ENCODE results near the gene ITGB1.

ITGB1 gene

DNA sequence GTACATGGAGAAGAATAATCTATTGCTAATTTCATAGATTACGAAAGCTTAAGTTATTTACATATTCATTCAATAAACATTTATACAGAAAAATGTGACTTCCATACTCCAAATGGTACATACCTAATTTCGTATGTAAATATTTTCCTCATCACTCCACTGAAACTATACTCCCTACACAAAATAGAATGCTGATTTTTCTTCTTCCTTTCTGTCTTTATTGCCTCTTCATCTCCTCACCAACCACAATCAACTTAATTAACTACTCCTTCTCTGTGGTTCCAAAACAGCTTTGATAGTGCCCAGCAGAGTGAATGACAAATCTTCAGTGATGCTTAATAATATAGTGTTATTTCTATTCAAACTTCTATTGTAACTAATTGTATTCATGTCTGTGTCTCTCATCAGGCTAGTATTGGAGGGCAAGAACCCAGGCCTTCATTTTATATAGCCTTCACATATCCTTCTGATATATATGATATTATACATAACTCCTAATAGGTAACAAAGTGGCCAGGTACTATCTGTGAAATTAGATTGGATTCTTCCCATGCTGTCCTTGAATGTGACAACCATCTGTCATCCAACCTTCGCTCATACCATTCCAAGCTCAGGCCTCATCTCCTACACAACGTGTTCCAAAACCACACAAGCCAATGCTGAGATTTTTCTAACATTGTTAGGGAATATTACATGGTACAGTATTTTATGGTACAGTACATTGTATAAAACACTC is 5.3 kb downstream of the ITGB1 start:
- no peak for ATAC-seq
- peaks cover 7% of the 10 kb centered on the region for H3K36me3 Mint-ChIP-seq
- peak overlapping the region; percentile 90 for H3K4me3 Mint-ChIP-seq
- no peak for DNase-seq (ENCODE audit: low spot score in 2 of 2)
- peaks cover 73% of the 10 kb centered on the region for H3K4me1 Mint-ChIP-seq
- peak overlapping the region; percentile 17 for H3K27ac Mint-ChIP-seq
- no peaks in the 10 kb centered on the region for H3K9me3 Mint-ChIP-seq

DNA sequence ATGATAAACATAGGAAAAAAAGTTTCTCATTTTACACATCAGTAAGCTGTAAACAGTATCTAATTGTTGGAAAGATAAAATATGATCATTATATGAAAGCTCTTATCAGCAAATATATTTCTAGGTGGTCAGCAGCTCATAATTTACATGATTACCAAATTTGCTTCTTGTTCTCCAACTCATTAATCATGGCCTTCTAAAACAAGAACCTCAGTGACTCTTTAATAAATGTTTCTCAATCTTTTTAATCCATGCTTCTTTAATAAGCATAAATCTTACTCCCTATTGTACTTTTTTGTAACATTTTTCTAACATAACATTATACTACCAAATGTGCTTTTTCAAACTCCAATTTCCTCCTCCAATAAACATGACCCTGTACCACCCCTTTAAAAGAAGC is 5.9 kb downstream of the ITGB1 start:
- Mint-ChIP-seq H3K9me3 (no peaks in the 10 kb centered on the region), H3K36me3 (peaks cover 7% of the 10 kb centered on the region), H3K4me1 (peaks cover 78% of the 10 kb centered on the region), H3K4me3 (peak overlapping the region; percentile 90), H3K27ac (peak overlapping the region; percentile 84)
- no peak for ATAC-seq
- DNase-seq (ENCODE audit: low spot score in 2 of 2), result no peak

DNA sequence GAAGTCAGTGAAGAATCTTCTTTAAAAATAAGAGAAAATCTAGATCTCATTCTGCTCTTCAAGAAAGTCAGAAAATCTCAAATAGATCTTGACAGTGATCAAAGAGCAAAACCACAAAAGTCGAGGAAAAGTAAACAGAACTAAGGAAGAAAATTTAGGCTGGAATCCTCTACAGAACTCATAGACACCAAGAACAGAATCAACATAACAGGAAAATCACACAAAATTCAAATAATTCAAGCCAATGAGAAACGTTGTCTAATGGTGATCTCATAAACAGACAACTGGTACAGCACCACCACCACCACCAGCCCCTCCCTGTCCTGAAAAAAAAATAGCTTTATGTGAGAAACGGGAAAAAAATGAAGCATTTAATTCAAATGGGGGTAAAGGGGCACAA is 6.9 kb downstream of the ITGB1 start:
- Mint-ChIP-seq H3K4me3 (peak overlapping the region; percentile 90), H3K9me3 (no peaks in the 10 kb centered on the region), H3K4me1 (peaks cover 80% of the 10 kb centered on the region), H3K27ac (peak overlapping the region; percentile 84), H3K36me3 (peaks cover 9% of the 10 kb centered on the region)
- ATAC-seq, result no peak
- no peak for DNase-seq (ENCODE audit: low spot score in 2 of 2)

DNA sequence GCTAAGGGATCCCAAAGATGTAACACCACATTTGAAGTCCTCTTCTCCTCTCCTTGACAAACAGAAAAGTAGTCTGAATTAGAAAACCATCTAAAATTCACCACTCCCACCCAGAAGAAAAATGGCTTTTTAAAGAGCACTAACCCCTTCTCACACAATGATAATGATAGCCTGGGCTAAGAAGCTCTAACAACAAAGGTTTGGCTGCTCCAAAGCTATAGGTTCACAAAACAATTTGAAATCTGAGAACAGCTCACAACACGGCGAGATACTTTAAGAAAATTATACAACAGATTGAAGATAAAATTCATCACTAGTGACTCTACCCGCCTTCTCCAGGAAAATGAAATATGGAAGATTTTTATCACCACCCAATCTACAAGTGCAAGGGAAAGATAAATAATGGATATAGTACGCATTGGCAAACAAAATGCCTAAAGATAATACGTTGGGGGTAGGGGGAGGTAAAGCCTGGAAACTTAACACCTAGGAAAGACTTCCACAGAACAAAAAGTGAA is 7.4 kb downstream of the ITGB1 start:
- DNase-seq (ENCODE audit: low spot score in 2 of 2), result no peak
- Mint-ChIP-seq H3K27ac (peak overlapping the region; percentile 84), H3K9me3 (no peaks in the 10 kb centered on the region), H3K36me3 (peaks cover 12% of the 10 kb centered on the region), H3K4me3 (peak overlapping the region; percentile 90), H3K4me1 (peaks cover 83% of the 10 kb centered on the region)
- ATAC-seq, result no peak

DNA sequence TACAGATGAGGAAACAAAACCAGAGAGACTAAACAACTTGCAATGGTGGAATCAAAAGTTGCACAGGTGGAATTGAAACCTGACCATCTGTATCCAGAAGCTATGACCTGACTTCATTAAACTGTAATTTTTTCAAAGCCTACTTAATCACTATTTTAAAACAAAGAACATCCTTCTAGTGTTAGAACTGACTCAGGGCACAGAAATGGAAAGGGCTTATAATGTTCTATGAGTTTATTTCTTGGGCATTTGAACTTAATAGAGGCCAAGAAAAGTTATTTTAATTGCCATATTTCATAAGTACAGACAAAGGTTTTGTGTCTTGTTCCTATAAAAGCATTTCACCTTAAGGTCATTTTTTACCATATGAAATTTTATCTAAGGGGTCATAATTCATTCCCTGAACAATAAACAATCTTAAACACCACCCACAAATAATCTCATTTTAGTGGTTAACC is 8.8 kb downstream of the ITGB1 start:
- peaks cover 69% of the 10 kb centered on the region for H3K4me1 Mint-ChIP-seq
- peaks cover 12% of the 10 kb centered on the region for H3K36me3 Mint-ChIP-seq
- H3K9me3 Mint-ChIP-seq, result no peaks in the 10 kb centered on the region
- DNase-seq (ENCODE audit: low spot score in 2 of 2), result no peak
- ATAC-seq, result no peak
- H3K4me3 Mint-ChIP-seq, result peak overlapping the region; percentile 47
- peak overlapping the region; percentile 78 for H3K27ac Mint-ChIP-seq

DNA sequence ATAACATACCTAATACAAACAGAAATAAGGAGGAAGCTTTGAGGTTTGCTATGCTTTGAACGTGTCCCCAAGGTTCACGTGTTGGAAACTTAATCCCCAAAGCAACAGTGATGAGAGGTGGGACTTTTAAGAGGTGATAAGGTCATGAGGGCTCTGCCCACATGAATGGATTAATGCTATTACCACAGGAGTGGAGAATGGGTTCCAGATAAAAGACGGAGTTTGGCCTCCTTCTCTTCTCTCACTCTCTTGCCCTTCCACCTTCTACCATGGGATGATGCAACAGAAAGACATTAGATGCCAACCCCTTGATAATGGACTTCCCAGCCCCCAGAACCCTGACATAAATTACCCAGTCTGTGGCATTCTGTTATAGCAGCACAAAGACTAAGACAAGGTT is 9.6 kb downstream of the ITGB1 start:
- Mint-ChIP-seq H3K27ac (peak overlapping the region; percentile 78), H3K4me3 (peak overlapping the region; percentile 47), H3K4me1 (peaks cover 69% of the 10 kb centered on the region), H3K9me3 (no peaks in the 10 kb centered on the region), H3K36me3 (peaks cover 5% of the 10 kb centered on the region)
- DNase-seq (ENCODE audit: low spot score in 2 of 2), result no peak
- ATAC-seq, result peak; percentile 40

DNA sequence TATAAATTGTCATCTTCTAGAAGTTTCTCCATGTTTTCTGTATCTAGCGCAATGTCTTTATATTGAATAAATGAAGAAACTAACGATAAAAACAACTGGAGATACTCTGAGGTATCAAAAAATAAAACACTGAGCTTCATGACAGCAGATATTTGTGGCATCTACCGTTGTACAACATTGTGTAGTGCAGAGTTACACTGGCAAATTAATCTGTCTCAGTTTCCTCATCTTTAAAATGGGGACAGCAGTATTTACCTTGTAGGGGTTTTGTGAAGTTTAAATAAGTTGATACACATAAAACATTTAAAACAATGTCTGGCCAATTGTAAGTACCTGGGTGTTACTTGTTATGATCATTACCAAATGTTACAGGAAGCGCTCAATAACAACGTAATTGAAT is 10.4 kb downstream of the ITGB1 start:
- Mint-ChIP-seq H3K4me3 (peak overlapping the region; percentile 47), H3K9me3 (no peaks in the 10 kb centered on the region), H3K36me3 (peaks cover 5% of the 10 kb centered on the region), H3K4me1 (peaks cover 67% of the 10 kb centered on the region), H3K27ac (peak overlapping the region; percentile 78)
- no peak for ATAC-seq
- DNase-seq (ENCODE audit: low spot score in 2 of 2), result no peak

DNA sequence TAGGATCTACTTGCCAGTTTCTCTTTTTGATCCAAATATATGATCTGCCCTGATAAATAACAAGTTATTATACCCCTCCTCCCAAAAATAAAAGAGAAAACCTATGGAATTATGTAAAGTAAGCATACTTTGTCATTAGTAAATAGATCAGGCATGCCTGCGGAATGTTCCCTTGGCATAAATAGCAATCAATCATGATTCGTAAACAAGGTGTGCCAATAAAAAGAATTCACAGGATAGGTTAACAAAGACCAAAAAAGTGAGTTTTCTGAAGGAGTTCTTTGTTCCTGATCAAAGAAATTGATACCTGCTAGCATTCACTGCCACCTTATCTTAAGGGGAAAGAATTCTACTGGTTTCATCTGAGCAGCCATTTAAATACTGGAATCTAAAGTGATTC is 11.9 kb downstream of the ITGB1 start:
- H3K9me3 Mint-ChIP-seq, result no peaks in the 10 kb centered on the region
- ATAC-seq (no peak), DNase-seq (ENCODE audit: low spot score in 2 of 2) (no peak)
- H3K36me3 Mint-ChIP-seq, result peaks cover 5% of the 10 kb centered on the region
- peak overlapping the region; percentile 29 for H3K27ac Mint-ChIP-seq
- peaks cover 67% of the 10 kb centered on the region for H3K4me1 Mint-ChIP-seq
- no peak overlapping the region for H3K4me3 Mint-ChIP-seq

DNA sequence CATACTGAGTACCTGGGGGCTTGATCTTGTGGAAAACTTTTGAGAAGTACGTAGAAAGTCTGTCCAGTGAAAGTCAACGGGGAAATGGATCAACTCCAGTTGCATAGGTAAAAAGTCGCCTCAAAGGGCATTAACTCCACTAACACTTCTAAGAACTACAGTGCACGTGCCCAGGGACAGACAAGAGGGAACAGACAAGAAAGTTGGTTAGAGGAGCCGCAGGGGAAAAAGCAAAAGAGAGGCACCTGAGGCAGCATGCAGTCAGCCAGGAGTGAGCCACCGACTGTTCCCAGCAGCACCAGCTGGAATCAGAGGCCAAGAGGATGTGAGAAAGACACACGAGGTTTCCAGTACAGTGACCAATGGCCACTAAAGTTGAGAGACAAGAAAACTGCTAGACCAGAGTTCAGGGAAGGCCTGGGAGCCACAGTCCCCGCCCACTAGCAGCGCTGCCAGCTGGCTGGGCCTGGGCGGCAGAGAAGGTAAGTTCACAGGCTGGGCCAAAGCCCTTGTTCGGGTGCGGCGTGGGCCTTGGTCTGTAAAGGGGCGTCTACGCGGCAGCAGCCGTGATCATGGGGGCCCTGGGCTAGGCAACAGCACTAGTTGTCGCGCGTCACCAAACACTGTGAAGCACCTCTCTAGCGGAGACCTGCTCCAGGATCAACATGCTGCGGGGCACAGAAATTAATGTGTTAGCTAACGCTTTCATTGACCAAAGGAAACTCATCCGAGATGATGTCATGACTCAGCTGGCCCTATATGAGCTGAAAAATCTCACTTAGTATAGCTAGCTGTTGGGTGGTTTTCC is 14.0 kb downstream of the ITGB1 start:
- H3K4me3 Mint-ChIP-seq, result peak overlapping the region; percentile 28
- DNase-seq (ENCODE audit: low spot score in 2 of 2) (no peak), ATAC-seq (no peak)
- H3K9me3 Mint-ChIP-seq, result no peaks in the 10 kb centered on the region
- peaks cover 67% of the 10 kb centered on the region for H3K4me1 Mint-ChIP-seq
- peak overlapping the region; percentile 81 for H3K27ac Mint-ChIP-seq
- H3K36me3 Mint-ChIP-seq, result peaks cover 5% of the 10 kb centered on the region

DNA sequence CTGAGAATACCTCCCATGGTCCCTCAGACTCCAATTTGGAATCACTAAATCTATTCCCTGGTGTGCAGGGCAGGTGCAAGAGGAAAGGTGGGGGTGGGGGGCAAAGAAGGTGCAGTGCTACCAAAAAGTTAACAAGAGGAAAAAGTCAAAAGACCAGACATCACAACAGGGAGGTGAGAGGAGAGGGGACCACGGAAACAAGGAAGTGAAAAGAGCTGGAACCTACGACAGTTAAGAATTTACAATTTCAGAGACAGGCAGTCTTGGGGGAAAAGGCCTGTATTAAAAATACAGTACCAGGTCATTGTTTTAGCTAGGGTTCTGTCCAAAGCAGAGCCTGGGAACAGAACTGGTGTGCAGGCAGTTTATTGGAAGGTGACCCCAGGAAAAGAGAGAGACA is 14.6 kb downstream of the ITGB1 start:
- no peaks in the 10 kb centered on the region for H3K9me3 Mint-ChIP-seq
- H3K27ac Mint-ChIP-seq, result peak overlapping the region; percentile 81
- DNase-seq (ENCODE audit: low spot score in 2 of 2), result no peak
- H3K4me3 Mint-ChIP-seq, result peak overlapping the region; percentile 28
- peaks cover 67% of the 10 kb centered on the region for H3K4me1 Mint-ChIP-seq
- H3K36me3 Mint-ChIP-seq, result peaks cover 5% of the 10 kb centered on the region
- no peak for ATAC-seq

DNA sequence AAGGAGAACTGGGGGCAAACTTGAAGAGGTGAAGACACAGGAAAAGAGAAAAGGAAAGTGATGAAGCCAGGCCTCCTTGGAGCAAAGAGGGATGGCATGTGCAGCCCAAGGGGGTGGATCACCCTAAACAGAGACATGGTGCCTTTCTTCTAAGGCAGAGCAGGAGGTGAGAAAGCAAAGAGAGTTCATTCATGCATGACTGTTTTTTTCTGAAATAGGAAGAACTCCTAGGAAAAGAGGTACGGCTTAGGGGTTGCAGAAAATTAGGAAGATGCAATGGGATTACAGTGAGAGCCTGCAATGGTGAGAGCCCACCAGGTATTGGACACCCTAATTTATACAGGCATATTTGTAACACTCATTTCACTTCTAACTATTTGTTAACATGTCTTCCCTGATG is 15.9 kb downstream of the ITGB1 start:
- H3K36me3 Mint-ChIP-seq, result peaks cover 5% of the 10 kb centered on the region
- H3K4me3 Mint-ChIP-seq, result peak overlapping the region; percentile 1
- H3K4me1 Mint-ChIP-seq, result peaks cover 61% of the 10 kb centered on the region
- H3K27ac Mint-ChIP-seq, result peak overlapping the region; percentile 3
- no peaks in the 10 kb centered on the region for H3K9me3 Mint-ChIP-seq
- ATAC-seq, result no peak
- no peak for DNase-seq (ENCODE audit: low spot score in 2 of 2)

DNA sequence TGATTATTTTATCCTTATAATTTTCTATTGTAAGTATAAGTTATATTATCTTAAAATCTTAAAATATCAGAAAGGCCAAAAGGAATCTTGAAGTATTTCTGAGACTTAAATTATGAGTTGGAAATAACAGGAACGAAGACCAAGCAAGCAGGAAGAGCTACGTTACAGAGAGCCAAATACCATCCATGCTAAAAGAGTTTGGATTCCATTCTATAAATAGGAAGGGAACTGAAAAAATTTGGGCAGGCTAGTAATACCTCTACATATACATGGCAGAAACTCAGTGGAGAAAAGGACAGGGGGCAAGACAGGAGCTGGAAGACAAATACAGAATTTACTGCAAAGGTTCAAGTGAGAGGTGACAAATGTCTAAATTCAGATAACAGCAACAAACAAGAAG is 16.7 kb downstream of the ITGB1 start:
- peaks cover 5% of the 10 kb centered on the region for H3K36me3 Mint-ChIP-seq

DNA sequence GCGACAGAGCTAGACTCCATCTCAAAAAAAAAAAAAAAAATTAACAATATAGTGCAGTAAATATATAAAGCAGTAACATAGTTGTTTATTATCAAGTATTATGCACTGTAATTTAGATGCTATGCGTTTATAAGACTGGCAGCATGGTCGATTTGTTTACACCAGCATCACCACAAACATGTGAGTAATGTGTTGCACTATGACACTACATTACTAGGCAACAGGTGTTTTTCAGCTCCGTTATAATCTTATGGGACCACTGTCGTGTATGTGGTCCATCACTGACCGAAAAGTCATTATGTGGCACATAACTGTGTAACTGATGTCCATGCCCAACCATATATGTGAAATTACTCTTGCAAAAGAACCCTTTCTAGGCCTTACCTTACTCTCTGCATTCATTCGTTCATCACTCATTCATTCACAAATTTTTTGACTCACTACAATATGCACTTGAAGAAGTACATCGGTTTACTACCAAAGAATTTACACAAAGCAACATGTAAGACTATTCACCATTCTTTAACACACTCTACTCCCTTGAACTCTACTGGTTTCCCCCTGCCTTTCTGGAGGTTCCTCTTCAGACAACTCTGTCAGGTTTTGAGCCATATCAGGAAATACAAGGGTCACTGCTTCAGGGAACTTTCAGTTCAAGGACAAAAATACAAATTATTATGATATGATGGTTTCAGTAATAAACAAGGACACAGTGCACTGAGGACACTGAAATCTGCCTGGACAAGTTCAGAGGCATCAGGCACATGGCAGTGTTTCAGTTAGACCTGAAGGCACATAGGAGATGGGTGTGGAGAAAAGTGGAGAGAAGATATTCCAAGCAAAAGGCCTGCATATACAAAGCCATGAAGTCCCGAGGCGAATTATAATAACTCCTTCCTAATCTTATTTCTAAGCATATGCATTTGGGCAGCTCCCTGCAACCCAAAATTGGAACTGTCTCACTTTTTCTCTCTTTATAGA is 17.4 kb downstream of the ITGB1 start:
- H3K9me3 Mint-ChIP-seq, result no peaks in the 10 kb centered on the region
- H3K4me1 Mint-ChIP-seq, result peaks cover 60% of the 10 kb centered on the region
- peak overlapping the region; percentile 7 for H3K27ac Mint-ChIP-seq
- DNase-seq (ENCODE audit: low spot score in 2 of 2) (no peak), ATAC-seq (peak; percentile 84)
- no peak overlapping the region for H3K4me3 Mint-ChIP-seq
- H3K36me3 Mint-ChIP-seq, result peaks cover 7% of the 10 kb centered on the region

More for the DNA sequence above, 16.7 kb downstream of the ITGB1 start:
- H3K4me1 Mint-ChIP-seq, result peaks cover 61% of the 10 kb centered on the region
- H3K27ac Mint-ChIP-seq, result peak overlapping the region; percentile 3
- H3K4me3 Mint-ChIP-seq, result peak overlapping the region; percentile 1
- DNase-seq (ENCODE audit: low spot score in 2 of 2) (no peak), ATAC-seq (no peak)
- H3K9me3 Mint-ChIP-seq, result no peaks in the 10 kb centered on the region

DNA sequence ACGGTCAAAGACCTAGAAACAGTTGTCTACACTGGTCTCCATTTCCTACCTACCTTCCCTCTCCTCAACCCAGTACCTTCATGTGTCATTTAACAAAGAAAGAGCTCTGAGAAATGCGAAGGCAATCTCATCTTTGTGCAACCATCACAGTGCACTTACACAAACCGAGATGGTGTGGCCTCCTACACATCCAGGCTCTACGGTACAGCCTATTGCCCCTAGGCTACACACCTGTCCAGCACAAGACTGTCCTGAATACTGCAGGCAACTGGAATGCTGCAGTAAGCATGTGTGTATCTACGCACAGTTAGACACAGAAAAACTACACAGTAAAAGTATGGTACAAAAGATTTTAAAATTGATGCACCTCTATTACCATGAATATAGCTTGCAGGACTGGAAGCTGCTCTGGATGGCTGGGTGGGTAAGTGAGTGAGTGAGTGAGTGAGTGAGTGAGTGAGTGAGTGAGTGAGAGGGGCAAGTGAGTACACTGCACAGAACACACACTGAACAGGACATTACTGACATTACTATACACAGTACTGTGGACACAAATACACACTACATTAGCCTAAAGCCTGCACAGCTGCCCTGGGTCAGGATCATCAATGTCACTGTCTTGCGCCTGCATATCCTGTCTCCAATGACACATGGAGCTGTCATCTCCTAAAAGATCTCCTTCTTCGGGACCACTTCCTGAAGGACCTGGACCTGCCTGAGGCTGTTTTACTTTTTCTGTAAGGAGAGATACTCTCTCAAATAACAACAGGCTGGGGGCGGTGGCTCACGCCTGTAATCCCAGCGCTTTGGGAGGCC is 18.5 kb downstream of the ITGB1 start:
- Mint-ChIP-seq H3K36me3 (peaks cover 18% of the 10 kb centered on the region), H3K4me3 (no peak overlapping the region), H3K9me3 (no peaks in the 10 kb centered on the region), H3K27ac (peak overlapping the region; percentile 17), H3K4me1 (peaks cover 68% of the 10 kb centered on the region)
- ATAC-seq (peak; percentile 53), DNase-seq (ENCODE audit: low spot score in 2 of 2) (no peak)

All from stimulated activated effector memory CD8-positive, alpha-beta T cell treated with anti-CD3 and anti-CD28 coated beads, Interleukin-12 subunit alpha, Interleukin-12 subunit beta, amount 100 ng/mL, for 72 hours (primary cell).